Fibroblast of lung (primary cell): Measurements from ENCODE around the gene NTSR1. TPM values are rescaled to one million over a fixed set of nuclear protein-coding genes. Genes with fewer than 3 reads are reported as not detected.

Experiments used
- DNase-seq, 2 donors: peaks; one replicate each; pipeline versions ENCODE4 v3.0.0 to v3.0.0-alpha.2; 2010; ENCODE audit warnings: low read depth in 2 of 2
- H2AFZ ChIP-seq: 2 replicates; pipeline ENCODE4 v1.5.1; 2012; ENCODE audit warnings: low read length, control low read depth, inconsistent platforms
- H3K27ac ChIP-seq: 2 replicates; pipeline ENCODE4 v1.5.1; 2011; ENCODE audit warnings: low read length, control low read depth; ENCODE audit not compliant: insufficient read depth
- H3K27me3 ChIP-seq: 2 replicates; pipeline ENCODE4 v1.5.1; 2011; ENCODE audit warnings: mild to moderate bottlenecking, low read length; ENCODE audit not compliant: control insufficient read depth, insufficient read depth
- H3K36me3 ChIP-seq: 2 replicates; pipeline ENCODE4 v1.5.1; 2011; ENCODE audit warnings: low read length; ENCODE audit not compliant: control insufficient read depth, insufficient read depth
- H3K4me1 ChIP-seq: 2 replicates; pipeline ENCODE4 v1.5.1; 2011; ENCODE audit warnings: low read length; ENCODE audit not compliant: control insufficient read depth, insufficient read depth; ENCODE audit errors: extremely low read depth
- H3K4me2 ChIP-seq: 2 replicates; pipeline ENCODE4 v1.5.1; 2011; ENCODE audit warnings: low read length, control low read depth; ENCODE audit not compliant: insufficient read depth; ENCODE audit errors: extremely low read depth
- H3K4me3 ChIP-seq, 4 experiments: fragments of 200-600 bp in 1 of 4; sonication (generic) in 1 of 4; replicated peaks in 1 of 4; 2 replicates each; pipeline ENCODE4 v1.5.1; 2011 to 2016; ENCODE audit warnings: low read length in 4 of 4, low read depth in 3 of 4, mild to moderate bottlenecking in 3 of 4, control low read depth in 2 of 4, inconsistent platforms in 1 of 4, mixed read lengths in 1 of 4; ENCODE audit not compliant: insufficient read depth in 1 of 4; ENCODE audit errors: control extremely low read depth in 1 of 4
- H3K79me2 ChIP-seq: 2 replicates; pipeline ENCODE4 v1.5.1; 2012; ENCODE audit warnings: mild to moderate bottlenecking, low read length, inconsistent platforms; ENCODE audit not compliant: control insufficient read depth, insufficient read depth
- H3K9ac ChIP-seq: 2 replicates; pipeline ENCODE4 v1.5.1; 2011; ENCODE audit warnings: mild to moderate bottlenecking, low read length, control low read depth; ENCODE audit not compliant: insufficient read depth
- H3K9me3 ChIP-seq: 2 replicates; pipeline ENCODE4 v1.5.1; 2012; ENCODE audit warnings: low read depth, low read length; ENCODE audit not compliant: control insufficient read depth, insufficient read depth
- H4K20me1 ChIP-seq: 2 replicates; pipeline ENCODE4 v1.5.1; 2011; ENCODE audit warnings: low read length; ENCODE audit not compliant: control insufficient read depth, insufficient read depth; ENCODE audit errors: extremely low read depth
- EZH2 ChIP-seq: IDR thresholded peaks from 2 replicates; pipeline ENCODE4 v1.5.1; 2012; ENCODE audit warnings: low read length, control low read depth, mild to moderate bottlenecking; ENCODE audit errors: missing control alignments
- polyA plus RNA-seq, 2 donors: library from polyadenylated mRNA; depleted of rRNA in 1 of 2; stranded (reverse) in 1 of 2; unstranded in 1 of 2; fragments of >200 nt; gene quantifications; 2 replicates each; pipeline ENCODE4 v1.2.1, GENCODE V29; 2011 to 2012; ENCODE audit warnings: missing spikeins in 1 of 2
- total RNA-seq: library from RNA; depleted of rRNA; stranded (reverse); fragments of >200 nt; gene quantifications from 2 replicates; pipeline ENCODE4 v1.2.1, GENCODE V29; 2014
- TF ChIP-seq, protein P1 (sequence below), 2 donors: IDR thresholded peaks in 1 of 2; conservative IDR thresholded peaks in 1 of 2; 1 replicate in 1 of 2; 2 replicates in 1 of 2; pipeline ENCODE4 v1.5.1; 2011 to 2012; ENCODE audit warnings: low read length in 2 of 2, control low read depth in 1 of 2, inconsistent platforms in 1 of 2, low read depth in 1 of 2, mild to moderate bottlenecking in 1 of 2

Gene NTSR1
- total and polyA plus RNA-seq, 2 donors (not counting 1 experiment from before 2014, with no cell fraction given) = 0.05 to 0.33 TPM

DNA sequence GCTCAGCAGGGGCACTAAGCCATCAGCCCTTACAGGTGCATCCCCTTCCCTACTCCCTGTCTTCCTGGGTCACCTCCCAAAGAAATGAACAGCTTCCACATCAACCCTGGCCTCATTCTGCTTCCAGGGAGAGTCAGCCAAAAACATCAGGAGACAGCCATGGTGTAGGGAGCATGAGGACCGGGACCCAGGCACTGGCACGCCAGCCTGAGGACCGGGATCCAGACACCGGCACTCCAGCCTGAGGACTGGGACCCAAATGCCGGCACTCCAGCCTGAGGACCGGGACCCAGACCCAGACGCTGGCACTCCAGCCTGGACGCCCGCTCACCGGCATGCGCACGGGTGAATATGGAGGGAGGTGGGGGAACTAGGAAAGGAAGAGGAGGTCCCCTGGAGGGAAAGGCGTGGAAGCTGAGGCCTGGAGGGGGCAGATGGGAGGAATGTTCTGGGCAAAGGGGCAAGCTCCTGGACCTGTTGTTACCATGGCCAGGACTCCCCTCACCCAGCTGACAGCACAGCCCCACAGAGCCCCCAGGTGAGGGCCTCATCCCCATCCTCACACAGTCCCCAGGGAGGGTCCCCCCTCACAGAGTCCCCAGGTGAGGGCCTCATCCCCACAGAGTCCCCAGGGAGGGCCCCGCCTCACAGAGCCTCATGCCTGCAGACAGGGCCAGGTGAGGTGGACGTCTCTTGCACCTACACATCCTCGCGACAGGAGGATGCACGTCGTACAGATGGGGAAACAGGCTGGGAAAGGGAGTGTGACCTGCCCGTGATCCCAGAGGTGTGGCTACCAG, 61.7 kb downstream of the NTSR1 start:
- Histone ChIP-seq H3K79me2 (no peaks in the 10 kb centered on the region), H2AFZ (no peak overlapping the region), H3K9ac (no peak overlapping the region), H3K9me3 (no peaks in the 10 kb centered on the region), H3K27me3 (peaks cover 9% of the 10 kb centered on the region), H3K4me1 (no peaks in the 10 kb centered on the region), H3K36me3 (no peaks in the 10 kb centered on the region), H3K27ac (no peak overlapping the region), H3K4me3 (no peak overlapping the region), H4K20me1 (no peaks in the 10 kb centered on the region), H3K4me2 (no peak overlapping the region)
- no peak for TF ChIP-seq EZH2
- TF ChIP-seq, protein P1, sequence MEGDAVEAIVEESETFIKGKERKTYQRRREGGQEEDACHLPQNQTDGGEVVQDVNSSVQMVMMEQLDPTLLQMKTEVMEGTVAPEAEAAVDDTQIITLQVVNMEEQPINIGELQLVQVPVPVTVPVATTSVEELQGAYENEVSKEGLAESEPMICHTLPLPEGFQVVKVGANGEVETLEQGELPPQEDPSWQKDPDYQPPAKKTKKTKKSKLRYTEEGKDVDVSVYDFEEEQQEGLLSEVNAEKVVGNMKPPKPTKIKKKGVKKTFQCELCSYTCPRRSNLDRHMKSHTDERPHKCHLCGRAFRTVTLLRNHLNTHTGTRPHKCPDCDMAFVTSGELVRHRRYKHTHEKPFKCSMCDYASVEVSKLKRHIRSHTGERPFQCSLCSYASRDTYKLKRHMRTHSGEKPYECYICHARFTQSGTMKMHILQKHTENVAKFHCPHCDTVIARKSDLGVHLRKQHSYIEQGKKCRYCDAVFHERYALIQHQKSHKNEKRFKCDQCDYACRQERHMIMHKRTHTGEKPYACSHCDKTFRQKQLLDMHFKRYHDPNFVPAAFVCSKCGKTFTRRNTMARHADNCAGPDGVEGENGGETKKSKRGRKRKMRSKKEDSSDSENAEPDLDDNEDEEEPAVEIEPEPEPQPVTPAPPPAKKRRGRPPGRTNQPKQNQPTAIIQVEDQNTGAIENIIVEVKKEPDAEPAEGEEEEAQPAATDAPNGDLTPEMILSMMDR (conservative IDR thresholded peaks at IDR 0.05 in 1 of 2, IDR thresholded peaks at IDR 0.05 in 1 of 2; ENCODE audit: low read depth in 1 of 2, low read length in 2 of 2) = no peak
- no peak for DNase-seq

DNA sequence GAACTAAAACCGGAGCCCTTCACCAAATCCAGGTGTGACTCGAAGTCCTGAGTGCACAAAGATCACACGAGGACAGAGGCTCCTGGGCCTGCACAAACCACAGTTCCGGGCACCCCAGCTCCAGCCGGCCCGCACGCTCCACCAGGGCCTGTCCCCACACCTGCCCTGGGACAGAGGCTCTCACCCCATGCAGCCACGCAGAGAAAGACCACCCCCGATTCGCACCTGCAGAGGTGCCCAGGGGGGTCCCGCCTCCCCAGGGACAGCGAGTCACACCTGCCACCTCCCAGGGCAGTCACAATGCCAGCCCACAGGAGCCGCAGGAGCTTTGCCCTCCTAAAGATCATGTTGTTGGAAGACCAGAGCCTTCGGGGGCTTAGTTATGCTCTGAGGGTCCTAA, 62.3 kb downstream of the NTSR1 start:
- H2AFZ ChIP-seq = no peak overlapping the region
- H3K4me2 ChIP-seq = no peak overlapping the region
- no peak overlapping the region for H3K4me3 ChIP-seq
- peaks cover 9% of the 10 kb centered on the region for H3K27me3 ChIP-seq
- no peaks in the 10 kb centered on the region for H3K79me2 ChIP-seq
- H4K20me1 ChIP-seq = no peaks in the 10 kb centered on the region
- TF ChIP-seq, protein P1 (conservative IDR thresholded peaks at IDR 0.05 in 1 of 2, IDR thresholded peaks at IDR 0.05 in 1 of 2; ENCODE audit: low read depth in 1 of 2, low read length in 2 of 2) = no peak
- no peak for TF ChIP-seq EZH2
- H3K36me3 ChIP-seq = no peaks in the 10 kb centered on the region
- no peak overlapping the region for H3K27ac ChIP-seq
- DNase-seq = no peak
- no peaks in the 10 kb centered on the region for H3K9me3 ChIP-seq
- no peak overlapping the region for H3K9ac ChIP-seq
- no peaks in the 10 kb centered on the region for H3K4me1 ChIP-seq

DNA sequence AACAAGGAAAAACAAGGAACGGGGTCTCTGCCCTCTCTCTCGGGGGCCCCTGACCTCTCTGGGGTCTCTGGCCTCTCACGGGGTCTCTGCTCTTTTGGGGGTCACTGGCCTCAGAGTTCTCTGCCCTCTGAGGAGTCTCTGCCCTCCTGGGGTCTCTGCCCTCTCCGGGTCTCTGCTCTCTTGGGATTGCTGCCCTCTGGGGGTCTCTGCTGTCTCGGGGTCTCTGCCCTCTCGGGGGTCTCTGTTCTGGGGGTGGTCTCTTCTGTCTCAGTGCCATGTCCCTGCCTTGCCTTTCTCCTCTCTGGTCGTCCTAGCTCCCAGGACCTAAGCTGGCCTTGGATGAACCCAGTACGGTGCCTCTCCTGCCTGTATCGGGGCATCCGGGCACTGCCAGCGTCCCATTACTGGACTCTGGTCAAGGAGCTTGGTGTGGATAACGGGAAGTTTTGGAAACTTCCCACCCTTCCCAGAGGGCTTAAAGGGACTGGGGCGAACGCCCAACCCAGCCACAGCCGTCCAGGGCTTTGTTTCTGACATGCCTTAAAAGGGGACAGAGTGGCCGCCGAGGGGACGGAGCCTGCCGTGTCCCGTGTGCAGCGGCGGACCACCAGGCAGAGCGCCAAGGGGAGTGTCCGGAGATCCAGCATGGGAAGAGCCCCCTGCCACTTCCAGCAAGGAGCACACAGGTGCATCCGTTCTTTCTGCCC, 62.9 kb downstream of the NTSR1 start:
- no peaks in the 10 kb centered on the region for H4K20me1 ChIP-seq
- no peak overlapping the region for H3K9ac ChIP-seq
- H3K27ac ChIP-seq = no peak overlapping the region
- no peaks in the 10 kb centered on the region for H3K9me3 ChIP-seq
- peaks cover 7% of the 10 kb centered on the region for H3K27me3 ChIP-seq
- H3K4me1 ChIP-seq = no peaks in the 10 kb centered on the region
- H3K36me3 ChIP-seq = no peaks in the 10 kb centered on the region
- no peak for DNase-seq
- no peak overlapping the region for H3K4me2 ChIP-seq
- H3K4me3 ChIP-seq = no peak overlapping the region
- no peak overlapping the region for H2AFZ ChIP-seq
- TF ChIP-seq, protein P1 (conservative IDR thresholded peaks at IDR 0.05 in 1 of 2, IDR thresholded peaks at IDR 0.05 in 1 of 2; ENCODE audit: low read depth in 1 of 2, low read length in 2 of 2) = no peak
- TF ChIP-seq EZH2 = no peak
- no peaks in the 10 kb centered on the region for H3K79me2 ChIP-seq
